ENCODE results near the gene PMVK.

GRCh38 chr1:154959426-154959780 lies 22.9 kb upstream of the PMVK start:
- TF ChIP-seq, protein P1, sequence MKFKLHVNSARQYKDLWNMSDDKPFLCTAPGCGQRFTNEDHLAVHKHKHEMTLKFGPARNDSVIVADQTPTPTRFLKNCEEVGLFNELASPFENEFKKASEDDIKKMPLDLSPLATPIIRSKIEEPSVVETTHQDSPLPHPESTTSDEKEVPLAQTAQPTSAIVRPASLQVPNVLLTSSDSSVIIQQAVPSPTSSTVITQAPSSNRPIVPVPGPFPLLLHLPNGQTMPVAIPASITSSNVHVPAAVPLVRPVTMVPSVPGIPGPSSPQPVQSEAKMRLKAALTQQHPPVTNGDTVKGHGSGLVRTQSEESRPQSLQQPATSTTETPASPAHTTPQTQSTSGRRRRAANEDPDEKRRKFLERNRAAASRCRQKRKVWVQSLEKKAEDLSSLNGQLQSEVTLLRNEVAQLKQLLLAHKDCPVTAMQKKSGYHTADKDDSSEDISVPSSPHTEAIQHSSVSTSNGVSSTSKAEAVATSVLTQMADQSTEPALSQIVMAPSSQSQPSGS (IDR thresholded peaks at IDR 0.05; ENCODE audit: low read length): no peak
- TF ChIP-seq, protein P2, sequence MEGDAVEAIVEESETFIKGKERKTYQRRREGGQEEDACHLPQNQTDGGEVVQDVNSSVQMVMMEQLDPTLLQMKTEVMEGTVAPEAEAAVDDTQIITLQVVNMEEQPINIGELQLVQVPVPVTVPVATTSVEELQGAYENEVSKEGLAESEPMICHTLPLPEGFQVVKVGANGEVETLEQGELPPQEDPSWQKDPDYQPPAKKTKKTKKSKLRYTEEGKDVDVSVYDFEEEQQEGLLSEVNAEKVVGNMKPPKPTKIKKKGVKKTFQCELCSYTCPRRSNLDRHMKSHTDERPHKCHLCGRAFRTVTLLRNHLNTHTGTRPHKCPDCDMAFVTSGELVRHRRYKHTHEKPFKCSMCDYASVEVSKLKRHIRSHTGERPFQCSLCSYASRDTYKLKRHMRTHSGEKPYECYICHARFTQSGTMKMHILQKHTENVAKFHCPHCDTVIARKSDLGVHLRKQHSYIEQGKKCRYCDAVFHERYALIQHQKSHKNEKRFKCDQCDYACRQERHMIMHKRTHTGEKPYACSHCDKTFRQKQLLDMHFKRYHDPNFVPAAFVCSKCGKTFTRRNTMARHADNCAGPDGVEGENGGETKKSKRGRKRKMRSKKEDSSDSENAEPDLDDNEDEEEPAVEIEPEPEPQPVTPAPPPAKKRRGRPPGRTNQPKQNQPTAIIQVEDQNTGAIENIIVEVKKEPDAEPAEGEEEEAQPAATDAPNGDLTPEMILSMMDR (IDR thresholded peaks at IDR 0.05; ENCODE audit: control extremely low read depth in 1 of 3, insufficient read depth in 1 of 3, low read depth in 1 of 3, low read length in 3 of 3): no peak
- no peak for TF ChIP-seq EZH2 (IDR thresholded peaks at IDR 0.05; ENCODE audit: low read depth, low read length, severe bottlenecking)
- no peak for TF ChIP-seq SRF (IDR thresholded peaks at IDR 0.05; ENCODE audit: low read depth, low read length)
- TF ChIP-seq POLR2A (IDR thresholded peaks at IDR 0.05; ENCODE audit: control extremely low read depth in 1 of 2, low read depth in 2 of 2, low read length in 2 of 2): no peak
- no peak for TF ChIP-seq TAF1 (IDR thresholded peaks at IDR 0.05; ENCODE audit: low read depth, low read length)
- TF ChIP-seq E2F6 (IDR thresholded peaks at IDR 0.05): no peak
- no peak for TF ChIP-seq KDM1A (IDR thresholded peaks at IDR 0.05; ENCODE audit: borderline replicate concordance, low read length)
- no peak for TF ChIP-seq ZNF274 (IDR thresholded peaks at IDR 0.05; ENCODE audit: borderline replicate concordance, extremely low read depth, low read length)
- no peak for TF ChIP-seq JUN (IDR thresholded peaks at IDR 0.05; ENCODE audit: low read depth, low read length)
- TF ChIP-seq CREB1 (IDR thresholded peaks at IDR 0.05): no peak
- TF ChIP-seq TAF7 (optimal IDR thresholded peaks at IDR 0.05; ENCODE audit: borderline replicate concordance, low read depth, low read length): no peak
- no peak for TF ChIP-seq SAP30 (IDR thresholded peaks at IDR 0.05; ENCODE audit: insufficient read depth, insufficient replicate concordance, low read length)
- no peak for TF ChIP-seq EP300 (IDR thresholded peaks at IDR 0.05; ENCODE audit: borderline replicate concordance in 1 of 2, low read depth in 2 of 2, low read length in 2 of 2)

Data from H1 (cell line).